ENCODE measurements around the gene HIGD1A.

Gene HIGD1A

DNA sequence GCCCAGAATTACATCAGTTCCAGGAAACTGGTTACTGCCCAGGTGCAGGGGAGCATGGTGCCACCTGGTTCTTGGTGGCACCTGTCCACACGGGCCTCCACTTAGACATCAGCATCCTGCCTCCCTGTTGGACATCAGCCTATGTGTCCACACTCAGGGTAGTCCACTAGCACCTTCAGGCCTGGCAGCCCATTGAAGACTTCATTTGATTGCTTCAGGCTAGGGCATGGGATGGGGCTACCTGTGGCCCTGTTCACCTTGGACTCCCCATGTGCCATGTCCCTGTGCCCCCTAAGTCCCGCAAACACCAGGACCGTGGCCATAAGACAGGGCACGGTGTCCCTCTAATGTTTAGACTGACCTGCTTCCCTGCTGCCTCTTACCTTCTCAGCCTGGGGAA lies 40.5 kb upstream of the HIGD1A start:
- H4K20me1 ChIP-seq, result no peaks in the 10 kb centered on the region
- H3K36me3 ChIP-seq, result no peaks in the 10 kb centered on the region
- H3K27me3 ChIP-seq, result no peaks in the 10 kb centered on the region
- H3K4me1 ChIP-seq, result peaks cover 51% of the 10 kb centered on the region
- TF ChIP-seq Cebpa-rat (IDR thresholded peaks at IDR 0.05), result no peak
- H3K9ac ChIP-seq, result no peak overlapping the region
- no peak overlapping the region for H3K4me3 ChIP-seq
- no peak overlapping the region for H3K27ac ChIP-seq
- no peaks in the 10 kb centered on the region for H3K9me3 ChIP-seq
- H3K4me2 ChIP-seq, result peak overlapping the region; percentile 38; the same call in 1 of the 2 replicates

DNA sequence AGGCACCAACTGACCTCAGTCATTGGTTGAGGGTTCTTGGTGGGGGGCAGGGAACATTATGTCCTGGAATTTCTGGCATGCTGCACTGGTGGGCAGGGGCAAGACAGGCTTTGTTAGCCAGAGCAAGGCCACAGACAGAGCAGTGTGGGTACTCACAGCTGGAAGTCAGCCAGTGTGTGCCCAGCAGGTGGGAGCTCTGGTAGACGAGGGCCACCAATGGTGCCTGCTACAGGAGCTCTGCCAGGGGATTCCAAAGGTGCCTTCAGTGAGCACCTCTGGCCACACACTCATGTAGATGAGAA lies 40.1 kb upstream of the HIGD1A start:
- TF ChIP-seq Cebpa-rat (IDR thresholded peaks at IDR 0.05), result no peak
- Histone ChIP-seq H3K9me3 (no peaks in the 10 kb centered on the region), H3K4me1 (peaks cover 51% of the 10 kb centered on the region), H3K36me3 (no peaks in the 10 kb centered on the region), H4K20me1 (no peaks in the 10 kb centered on the region), H3K4me3 (no peak overlapping the region), H3K9ac (no peak overlapping the region), H3K27ac (peak overlapping the region; percentile 3; the same call in 1 of the 2 replicates), H3K27me3 (no peaks in the 10 kb centered on the region), H3K4me2 (peak overlapping the region; percentile 38; the same call in 1 of the 2 replicates)

DNA sequence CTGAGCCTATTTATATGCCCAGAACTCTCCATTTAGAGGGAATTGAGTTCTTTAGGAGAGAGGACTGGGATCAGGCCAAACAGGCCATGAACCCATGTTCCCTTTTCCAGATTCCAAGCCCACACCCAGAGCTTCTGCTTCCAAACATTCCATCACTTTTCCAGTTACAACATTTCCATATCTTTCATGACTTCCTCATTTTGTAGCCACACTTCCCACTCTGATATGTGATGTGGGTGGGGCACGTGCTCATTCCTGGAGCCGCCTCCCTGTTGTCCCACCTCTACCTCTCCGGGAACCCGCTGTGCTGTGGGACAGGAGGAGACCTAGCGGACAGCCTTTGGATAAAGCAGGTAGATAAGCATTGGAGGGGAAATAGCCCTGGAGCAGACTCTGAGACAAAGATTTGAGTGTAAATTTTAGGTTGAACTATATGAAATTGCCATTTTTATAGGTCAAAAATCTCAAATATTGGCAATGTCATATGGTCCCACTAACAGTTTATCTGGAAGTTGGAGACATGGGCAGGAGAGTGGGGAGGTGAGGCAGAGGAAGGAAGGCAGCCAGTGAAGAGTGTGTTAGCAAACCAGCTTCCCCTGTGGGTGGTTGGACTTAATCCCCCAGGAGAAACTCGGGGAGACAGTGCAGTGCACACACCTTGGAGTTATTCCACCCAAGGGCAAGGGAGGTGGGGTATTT lies 39.6 kb upstream of the HIGD1A start:
- H3K4me3 ChIP-seq, result no peak overlapping the region
- TF ChIP-seq Cebpa-rat (IDR thresholded peaks at IDR 0.05), result no peak
- H3K27ac ChIP-seq, result peak overlapping the region; percentile 3; the same call in 1 of the 2 replicates
- no peaks in the 10 kb centered on the region for H3K36me3 ChIP-seq
- H4K20me1 ChIP-seq, result no peaks in the 10 kb centered on the region
- peaks cover 51% of the 10 kb centered on the region for H3K4me1 ChIP-seq
- H3K9ac ChIP-seq, result no peak overlapping the region
- H3K9me3 ChIP-seq, result no peaks in the 10 kb centered on the region
- H3K4me2 ChIP-seq, result peak overlapping the region; percentile 38; the same call in 1 of the 2 replicates
- H3K27me3 ChIP-seq, result no peaks in the 10 kb centered on the region

DNA sequence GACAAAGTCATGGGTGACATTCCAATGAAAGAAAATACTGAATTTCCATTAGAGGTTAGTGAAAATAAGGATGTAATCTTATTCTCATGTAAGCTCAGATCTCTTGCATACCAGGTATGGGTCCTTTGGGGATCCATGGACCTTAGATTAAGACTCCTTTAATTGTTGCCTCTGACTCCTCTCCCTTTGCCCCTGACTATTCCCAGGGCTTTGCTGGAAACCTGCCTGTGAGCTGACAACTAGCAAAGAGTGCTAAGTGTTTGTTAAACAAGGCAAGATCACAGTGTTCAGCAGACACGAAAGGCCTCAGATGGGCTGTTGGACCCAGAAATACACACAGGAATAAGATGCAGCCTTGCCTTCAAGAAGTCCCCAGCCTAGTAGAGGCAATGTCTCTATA lies 37.0 kb upstream of the HIGD1A start:
- Histone ChIP-seq H4K20me1 (no peaks in the 10 kb centered on the region), H3K36me3 (no peaks in the 10 kb centered on the region), H3K27ac (no peak overlapping the region), H3K27me3 (no peaks in the 10 kb centered on the region), H3K4me2 (no peak overlapping the region), H3K9me3 (no peaks in the 10 kb centered on the region), H3K4me3 (no peak overlapping the region), H3K4me1 (peaks cover 28% of the 10 kb centered on the region), H3K9ac (no peak overlapping the region)
- TF ChIP-seq Cebpa-rat (IDR thresholded peaks at IDR 0.05), result no peak

DNA sequence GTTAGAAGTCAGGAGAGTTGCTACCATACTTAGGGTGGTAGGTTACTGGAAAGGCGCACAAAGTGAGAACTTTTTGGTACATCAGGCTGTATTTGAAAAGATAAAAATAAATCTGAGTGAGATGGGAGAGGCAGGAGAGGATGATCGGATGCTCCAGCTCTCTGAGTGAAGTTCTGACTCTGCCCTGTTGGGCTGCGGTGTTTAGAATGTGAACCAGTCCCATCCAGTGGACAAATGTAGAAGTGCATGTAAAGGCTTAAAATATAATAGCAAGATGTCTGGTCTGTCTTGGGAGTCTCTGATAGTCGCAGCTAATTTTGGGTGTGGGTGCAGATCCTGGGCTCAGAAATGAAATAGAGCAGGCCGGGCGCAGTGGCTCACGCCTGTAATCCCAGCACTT lies 35.3 kb upstream of the HIGD1A start:
- Histone ChIP-seq H3K9me3 (no peaks in the 10 kb centered on the region), H3K27ac (no peak overlapping the region), H3K36me3 (no peaks in the 10 kb centered on the region), H4K20me1 (no peaks in the 10 kb centered on the region), H3K27me3 (no peaks in the 10 kb centered on the region), H3K4me3 (no peak overlapping the region), H3K9ac (no peak overlapping the region), H3K4me1 (peaks cover 12% of the 10 kb centered on the region), H3K4me2 (no peak overlapping the region)
- no peak for TF ChIP-seq Cebpa-rat (IDR thresholded peaks at IDR 0.05)

DNA sequence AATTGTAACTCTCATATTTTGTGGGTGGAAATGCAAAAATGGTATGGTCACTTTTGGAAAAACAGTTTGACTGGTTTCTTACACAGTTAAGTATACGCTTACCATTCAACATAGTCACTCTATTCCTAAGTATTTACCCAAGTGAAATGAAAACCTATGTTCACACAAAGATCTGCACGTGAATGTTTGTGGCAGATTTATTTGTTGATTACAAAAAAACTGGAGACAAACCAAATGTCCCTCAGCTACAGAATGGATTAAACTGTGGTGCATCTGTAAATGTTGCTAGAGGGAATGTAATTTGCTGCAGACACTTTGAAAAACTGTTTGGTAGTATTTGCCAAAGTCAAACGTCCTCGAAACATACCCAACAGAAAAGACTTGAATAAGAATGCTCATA lies 34.3 kb upstream of the HIGD1A start:
- no peak overlapping the region for H3K4me2 ChIP-seq
- no peak for TF ChIP-seq Cebpa-rat (IDR thresholded peaks at IDR 0.05)
- no peak overlapping the region for H3K9ac ChIP-seq
- no peaks in the 10 kb centered on the region for H3K27me3 ChIP-seq
- no peaks in the 10 kb centered on the region for H4K20me1 ChIP-seq
- H3K27ac ChIP-seq, result no peak overlapping the region
- H3K36me3 ChIP-seq, result no peaks in the 10 kb centered on the region
- H3K4me3 ChIP-seq, result no peak overlapping the region
- H3K4me1 ChIP-seq, result peaks cover 1% of the 10 kb centered on the region
- H3K9me3 ChIP-seq, result no peaks in the 10 kb centered on the region

DNA sequence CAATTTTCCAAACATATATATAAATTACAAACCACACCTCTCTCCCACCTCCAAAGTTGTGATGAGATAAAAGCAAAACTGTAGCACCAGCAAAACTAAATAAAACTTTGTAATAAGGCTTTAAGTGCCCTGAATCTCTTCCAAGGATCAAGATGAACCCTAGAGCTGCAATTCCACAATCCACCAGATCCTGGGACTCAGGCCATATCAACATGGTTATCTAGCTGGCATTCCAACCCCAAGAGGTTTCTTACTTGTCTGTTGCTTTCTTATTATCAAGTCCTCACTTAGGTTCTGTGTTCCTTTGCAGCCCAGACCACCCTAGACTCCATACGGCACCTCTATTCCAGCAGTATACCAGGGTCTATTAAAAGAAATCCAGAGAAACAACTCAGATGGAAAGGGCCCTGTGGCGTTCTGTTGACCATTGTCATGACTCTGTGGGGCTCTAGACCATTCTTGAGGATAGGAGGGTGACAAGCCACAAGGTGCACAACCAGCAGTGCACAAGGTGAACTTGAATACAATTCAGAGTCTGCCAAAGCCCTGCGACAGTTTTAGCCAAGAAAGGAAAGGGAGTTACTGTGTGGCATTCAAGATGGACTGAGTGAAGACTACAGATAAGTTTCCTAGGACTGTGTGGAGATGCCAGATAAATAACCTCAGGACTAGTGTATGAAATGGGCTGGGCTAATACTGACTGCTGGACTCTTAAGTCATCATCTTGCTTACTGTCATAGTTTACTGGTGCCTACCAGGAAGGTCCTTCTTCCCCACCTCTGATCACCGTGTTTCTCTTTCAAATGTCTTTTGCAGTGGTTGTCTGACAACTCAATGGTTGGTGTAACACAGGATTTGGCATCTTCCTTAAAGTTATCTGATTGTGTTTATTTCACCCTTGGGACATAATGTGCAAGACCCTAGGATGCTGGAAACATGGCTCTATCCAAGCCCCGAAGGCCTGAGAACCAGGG lies 32.1 kb upstream of the HIGD1A start:
- Histone ChIP-seq H3K4me3 (no peak overlapping the region), H3K4me1 (no peaks in the 10 kb centered on the region; the same call in 1 of the 2 replicates), H3K4me2 (no peak overlapping the region), H4K20me1 (no peaks in the 10 kb centered on the region), H3K27me3 (no peaks in the 10 kb centered on the region), H3K9me3 (no peaks in the 10 kb centered on the region), H3K36me3 (no peaks in the 10 kb centered on the region), H3K27ac (no peak overlapping the region), H3K9ac (no peak overlapping the region)
- TF ChIP-seq Cebpa-rat (IDR thresholded peaks at IDR 0.05), result no peak

DNA sequence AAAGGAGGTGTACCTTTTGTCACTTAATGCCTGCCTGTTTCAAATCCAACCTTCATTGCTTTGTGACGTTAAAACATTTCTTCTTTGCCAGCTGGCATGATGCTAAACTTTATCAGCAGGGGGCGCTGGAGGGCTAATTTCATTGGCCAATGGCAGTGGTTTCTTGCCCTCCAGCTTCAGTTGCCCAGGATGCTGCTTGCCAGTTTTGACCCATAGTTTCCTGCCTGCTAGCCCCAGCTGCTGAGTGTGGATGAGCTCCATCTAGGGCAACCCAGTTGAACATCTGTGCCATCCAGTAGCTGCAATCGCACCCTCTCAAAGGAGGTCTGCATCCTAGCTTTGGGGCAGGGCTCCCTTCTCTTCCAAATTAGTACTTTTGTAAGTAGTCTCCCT lies 27.0 kb upstream of the HIGD1A start:
- Histone ChIP-seq H3K9ac (no peak overlapping the region), H3K4me1 (peaks cover 8% of the 10 kb centered on the region), H3K27ac (no peak overlapping the region), H3K4me2 (0 out of 2 replicates have a peak overlapping the region, but pooled peaks have one; percentile 3), H3K4me3 (no peak overlapping the region), H3K27me3 (no peaks in the 10 kb centered on the region), H3K9me3 (no peaks in the 10 kb centered on the region), H3K36me3 (no peaks in the 10 kb centered on the region), H4K20me1 (no peaks in the 10 kb centered on the region)
- TF ChIP-seq Cebpa-rat (IDR thresholded peaks at IDR 0.05), result no peak

DNA sequence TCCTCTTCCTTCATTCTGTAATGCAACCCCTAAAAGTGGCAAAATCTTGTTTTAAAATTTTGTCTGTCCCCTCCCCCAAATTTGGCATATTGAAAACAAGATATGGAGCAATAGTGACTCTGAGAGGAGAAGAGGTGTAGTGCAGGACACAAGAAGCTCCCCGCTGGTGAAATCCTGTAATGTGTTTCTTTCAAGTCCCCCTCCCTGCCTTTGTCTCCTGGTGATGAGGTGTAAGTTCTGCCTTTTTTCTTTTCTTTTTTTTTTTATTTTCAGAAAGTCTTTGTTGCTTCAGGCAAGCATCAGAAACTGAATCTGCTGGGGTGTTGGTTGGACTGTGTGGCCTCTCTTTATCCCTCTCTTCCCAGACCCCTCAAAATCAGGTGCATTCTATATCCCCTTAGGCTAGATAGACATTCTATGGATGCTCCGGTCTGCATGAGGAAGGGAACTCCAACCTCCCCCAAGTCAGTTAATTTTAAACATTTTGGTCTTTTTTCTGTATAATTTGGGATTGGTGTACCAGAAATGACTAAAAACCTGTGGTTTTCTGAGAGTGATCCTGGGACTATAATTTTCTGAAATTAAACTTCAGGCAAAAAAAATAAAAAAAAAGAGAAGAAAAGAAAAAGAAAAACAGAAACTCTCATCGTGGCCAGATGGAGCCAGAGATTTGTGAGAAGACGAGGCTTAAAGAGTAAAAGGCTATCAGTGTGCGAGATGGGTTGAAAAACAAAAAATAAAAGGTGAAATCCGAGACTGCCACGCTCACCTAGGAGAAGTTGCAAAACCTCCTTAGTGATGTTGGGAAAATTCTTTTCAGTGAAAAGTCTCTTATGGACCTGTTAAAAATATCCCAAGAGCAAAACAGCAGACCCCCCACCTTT lies 26.4 kb upstream of the HIGD1A start:
- no peaks in the 10 kb centered on the region for H4K20me1 ChIP-seq
- H3K4me3 ChIP-seq, result no peak overlapping the region
- no peak for TF ChIP-seq Cebpa-rat (IDR thresholded peaks at IDR 0.05)
- peaks cover 8% of the 10 kb centered on the region for H3K4me1 ChIP-seq
- H3K27me3 ChIP-seq, result no peaks in the 10 kb centered on the region
- no peak overlapping the region for H3K9ac ChIP-seq
- no peak overlapping the region for H3K27ac ChIP-seq
- no peaks in the 10 kb centered on the region for H3K36me3 ChIP-seq
- no peaks in the 10 kb centered on the region for H3K9me3 ChIP-seq
- H3K4me2 ChIP-seq, result 0 out of 2 replicates have a peak overlapping the region, but pooled peaks have one; percentile 3

Measured in BLaER1 (cell line).